CD4-positive, alpha-beta T cell (primary cell): ENCODE data around the gene KRTAP10-10. TPM values are rescaled to one million over a fixed set of nuclear protein-coding genes. Genes with fewer than 3 reads are reported as not detected.

Experiments used
- ATAC-seq: fragments of 200-7000 bp; cut with Tn5 transposase; one replicate; pipeline ENCODE4 v1.10.0; 2022; ENCODE audit warnings: mild to moderate bottlenecking; ENCODE audit not compliant: poor library complexity
- CTCF ChIA-PET: fragments of 350-600 bp; sonication (Branson Sonifier 250); formaldehyde crosslinking; loops from one replicate; lab custom pipeline; 2021; ENCODE audit warnings: antibody characterized with exemption, inconsistent platforms; lab: Charles Lee
- POLR2A ChIA-PET: fragments of 350-600 bp; sonication (Branson Sonifier 250); formaldehyde crosslinking; loops from one replicate; lab custom pipeline; 2021; ENCODE audit warnings: antibody characterized with exemption, inconsistent platforms; lab: Charles Lee
- DNase-seq, 14 experiments: peaks; one replicate each; pipeline ENCODE4 v3.0.0-alpha.2; 2013 to 2020; ENCODE audit warnings: mixed read lengths in 2 of 14
- H3K27ac ChIP-seq, 2 donors: one replicate each; pipeline versions ENCODE4 v1.5.1 to v1.7.0; 2013; ENCODE audit warnings: low read length in 2 of 2, low read depth in 1 of 2, mild to moderate bottlenecking in 1 of 2
- H3K27me3 ChIP-seq, 2 experiments: 1 replicate in 1 of 2; 2 replicates in 1 of 2; pipeline versions ENCODE4 v1.6.1 to v1.7.0; 2013; ENCODE audit warnings: low read length in 2 of 2, control low read depth in 1 of 2, mild to moderate bottlenecking in 1 of 2, moderate library complexity in 1 of 2; ENCODE audit not compliant: insufficient read depth in 2 of 2, control insufficient read depth in 1 of 2
- H3K36me3 ChIP-seq: one replicate; pipeline ENCODE4 v1.6.1; 2013; ENCODE audit warnings: low read length, control low read depth; ENCODE audit not compliant: insufficient read depth
- H3K4me1 ChIP-seq: one replicate; pipeline ENCODE4 v1.6.1; 2013; ENCODE audit warnings: low read length, control low read depth; ENCODE audit not compliant: insufficient read depth
- H3K4me3 ChIP-seq: one replicate; pipeline ENCODE4 v1.5.1; 2013; ENCODE audit warnings: mild to moderate bottlenecking, low read length, moderate library complexity
- H3K9me3 ChIP-seq, 2 experiments: 1 replicate in 1 of 2; 2 replicates in 1 of 2; pipeline versions ENCODE4 v1.6.1 to v1.7.0; 2013; ENCODE audit warnings: low read length in 2 of 2, mild to moderate bottlenecking in 2 of 2, control low read depth in 1 of 2, moderate library complexity in 1 of 2; ENCODE audit not compliant: control insufficient read depth in 1 of 2, insufficient read depth in 1 of 2
- H3K27ac Mint-ChIP-seq: one replicate; pipeline ENCODE4 v1.8.0; 2020; ENCODE audit warnings: mixed read lengths
- H3K27me3 Mint-ChIP-seq: one replicate; pipeline ENCODE4 v1.8.0; 2021; ENCODE audit warnings: mixed read lengths
- H3K36me3 Mint-ChIP-seq: one replicate; pipeline ENCODE4 v1.8.0; 2021; ENCODE audit warnings: low read depth, mixed read lengths
- H3K4me1 Mint-ChIP-seq: one replicate; pipeline ENCODE4 v1.8.0; 2021; ENCODE audit warnings: low read depth, mixed read lengths
- H3K4me3 Mint-ChIP-seq: one replicate; pipeline ENCODE4 v1.8.0; 2020; ENCODE audit warnings: mild to moderate bottlenecking, mixed read lengths
- H3K9me3 Mint-ChIP-seq: one replicate; pipeline ENCODE4 v1.8.0; 2020; ENCODE audit warnings: mixed read lengths
- CTCF ChIP-seq: fragments of 200-600 bp; IDR thresholded peaks from one replicate; pipeline ENCODE4 v1.8.0; 2022; ENCODE audit warnings: antibody characterized with exemption, mild to moderate bottlenecking
- intact Hi-C, 2 experiments: fragments of 100-400 bp; cut with DNase I in 1 of 2; cut with micrococcal nuclease in 1 of 2; formaldehyde crosslinking; loops; one replicate each; pipeline versions ENCODE4 v1.15.1 to v1.9.0; 2023 to 2025; cut with DNase I, micrococcal nuclease
- total RNA-seq, 174 experiments: library from RNA in 2 of 174; stranded (reverse) in 2 of 174; gene quantifications; one replicate each; pipeline ENCODE4 v1.2.3 and lab custom pipeline; 2021 to 2026

KRTAP10-10 gene
- total RNA-seq, 2 experiments from 2014 or later, result not detected

GRCh38 chr21:44647222-44647552 is 10.0 kb downstream of the KRTAP10-10 start:
- Histone ChIP-seq H3K27me3 (no peaks in the 10 kb centered on the region), H3K27ac (no peak overlapping the region), H3K4me3 (no peak overlapping the region), H3K9me3 (peaks cover 13 to 14% of the 10 kb centered on the region in 2 experiments), H3K4me1 (no peaks in the 10 kb centered on the region), H3K36me3 (no peaks in the 10 kb centered on the region)
- intact Hi-C loops, result no loop called here
- CTCF ChIA-PET, result no interaction called here
- ATAC-seq (no peak), DNase-seq (peak in 1 of 14 experiments; percentile 3)
- H3K4me1 Mint-ChIP-seq, result no peaks in the 10 kb centered on the region
- peaks cover 5% of the 10 kb centered on the region for H3K36me3 Mint-ChIP-seq
- TF ChIP-seq CTCF, result no peak
- POLR2A ChIA-PET, result interaction anchor here (1.2 kb wide), 1 partner anchor 10 kb away, joined by 6 read pairs; the partner anchor contains the start of gene KRTAP12-3
- H3K27me3 Mint-ChIP-seq, result no peaks in the 10 kb centered on the region
- H3K4me3 Mint-ChIP-seq, result no peak overlapping the region
- peaks cover 8% of the 10 kb centered on the region for H3K9me3 Mint-ChIP-seq
- no peak overlapping the region for H3K27ac Mint-ChIP-seq

- H3K36me3 Mint-ChIP-seq, result peaks cover 2% of the 10 kb centered on the region
- CTCF ChIA-PET, result no interaction called here
Observed at GRCh38 chr21:44648557-44649311, 11.6 kb downstream of the KRTAP10-10 start.

GRCh38 chr21:44649521-44650100 is 12.5 kb downstream of the KRTAP10-10 start:
- ChIA-PET CTCF (no interaction called here), POLR2A (no interaction called here)
- Mint-ChIP-seq H3K9me3 (peaks cover 8% of the 10 kb centered on the region), H3K36me3 (peaks cover 8% of the 10 kb centered on the region), H3K4me3 (no peak overlapping the region), H3K27ac (no peak overlapping the region), H3K27me3 (no peaks in the 10 kb centered on the region), H3K4me1 (peaks cover 15% of the 10 kb centered on the region)
- DNase-seq (peak in 1 of 14 experiments; percentile 5), ATAC-seq (no peak)
- H3K36me3 ChIP-seq, result no peaks in the 10 kb centered on the region
- no peak overlapping the region for H3K4me3 ChIP-seq
- peaks cover 5 to 25% of the 10 kb centered on the region in 2 experiments for H3K9me3 ChIP-seq
- H3K27me3 ChIP-seq, result no peaks in the 10 kb centered on the region
- TF ChIP-seq CTCF, result no peak
- peaks cover 14% of the 10 kb centered on the region for H3K4me1 ChIP-seq
- intact Hi-C loops, result loop anchor here in 1 of 2 experiments (5.0 kb wide), 1 partner anchor 32 kb away; no protein-coding TSS in a partner anchor
- H3K27ac ChIP-seq, result no peak overlapping the region

More at GRCh38 chr21:44648557-44649311, 11.6 kb downstream of the KRTAP10-10 start:
- Histone ChIP-seq H3K9me3 (peaks cover 14 to 19% of the 10 kb centered on the region in 2 experiments), H3K27me3 (no peaks in the 10 kb centered on the region), H3K27ac (no peak overlapping the region), H3K36me3 (no peaks in the 10 kb centered on the region), H3K4me1 (peaks cover 5% of the 10 kb centered on the region), H3K4me3 (no peak overlapping the region)
- POLR2A ChIA-PET, result no interaction called here
- no peak overlapping the region for H3K4me3 Mint-ChIP-seq
- ATAC-seq (no peak), DNase-seq (peak in 1 of 14 experiments; percentile 6)
- H3K9me3 Mint-ChIP-seq, result peaks cover 4% of the 10 kb centered on the region
- TF ChIP-seq CTCF, result no peak
- no peaks in the 10 kb centered on the region for H3K27me3 Mint-ChIP-seq
- H3K4me1 Mint-ChIP-seq, result peaks cover 6% of the 10 kb centered on the region
- intact Hi-C loops, result no loop called here
- H3K27ac Mint-ChIP-seq, result no peak overlapping the region
